ENCODE results near the gene EYA3. TPM values are rescaled to one million over a fixed set of nuclear protein-coding genes. Genes with fewer than 3 reads are reported as not detected.
A peak's percentile ranks its signal among the peaks of the same experiment; 100 is the strongest.

EYA3 gene
- total RNA-seq, 6 experiments from 2014 or later = 24.2 to 31.3 (median 27.8) TPM

- peaks cover 6% of the 10 kb centered on the region; the same call in 1 of the 2 replicates for H3K27me3 Mint-ChIP-seq (ENCODE audit: insufficient read depth)
- peaks cover 16% of the 10 kb centered on the region; the same call in 1 of the 2 replicates for H3K36me3 Mint-ChIP-seq (ENCODE audit: low read depth)
- peaks cover 52% of the 10 kb centered on the region for H3K4me1 Mint-ChIP-seq (ENCODE audit: low read depth)
- no peak overlapping the region for H3K4me3 Mint-ChIP-seq
- H3K9me3 Mint-ChIP-seq = no peaks in the 10 kb centered on the region
- H3K27ac Mint-ChIP-seq = peak overlapping the region; percentile 23; the same call in 1 of the 2 replicates
- no peak for DNase-seq
- TF ChIP-seq CTCF (IDR thresholded peaks at IDR 0.05) = no peak
These were observed 121.9 kb downstream of the EYA3 start for GRCh38 chr1:27966402-27967105.

- Mint-ChIP-seq H3K9me3 (no peaks in the 10 kb centered on the region), H3K27ac (no peak overlapping the region), H3K4me1 (ENCODE audit: low read depth) (peaks cover 41% of the 10 kb centered on the region), H3K36me3 (ENCODE audit: low read depth) (peaks cover 15% of the 10 kb centered on the region; the same call in 1 of the 2 replicates), H3K27me3 (ENCODE audit: insufficient read depth) (peaks cover 5% of the 10 kb centered on the region), H3K4me3 (no peak overlapping the region)
- DNase-seq = no peak
- TF ChIP-seq CTCF (IDR thresholded peaks at IDR 0.05) = no peak
These were observed 125.0 kb downstream of the EYA3 start for GRCh38 chr1:27963393-27963792.

GRCh38 chr1:27961646-27962221, 126.7 kb downstream of the EYA3 start:
- TF ChIP-seq CTCF (IDR thresholded peaks at IDR 0.05) = no peak
- Mint-ChIP-seq H3K27me3 (ENCODE audit: insufficient read depth) (peaks cover 3% of the 10 kb centered on the region), H3K36me3 (ENCODE audit: low read depth) (peaks cover 3% of the 10 kb centered on the region; the same call in 1 of the 2 replicates), H3K4me3 (peak overlapping the region; percentile 88), H3K4me1 (ENCODE audit: low read depth) (peaks cover 27% of the 10 kb centered on the region), H3K9me3 (no peaks in the 10 kb centered on the region), H3K27ac (peak overlapping the region; percentile 76)
- DNase-seq = no peak

GRCh38 chr1:27960762-27961645, 127.4 kb downstream of the EYA3 start:
- Mint-ChIP-seq H3K9me3 (no peaks in the 10 kb centered on the region), H3K27me3 (ENCODE audit: insufficient read depth) (peaks cover 2% of the 10 kb centered on the region), H3K36me3 (ENCODE audit: low read depth) (no peaks in the 10 kb centered on the region), H3K4me1 (ENCODE audit: low read depth) (peaks cover 25% of the 10 kb centered on the region), H3K4me3 (peak overlapping the region; percentile 88), H3K27ac (peak overlapping the region; percentile 76)
- DNase-seq = peak; percentile 9
- TF ChIP-seq CTCF (IDR thresholded peaks at IDR 0.05) = no peak

- peak; percentile 20 for DNase-seq
- peaks cover 7% of the 10 kb centered on the region for H3K27me3 Mint-ChIP-seq (ENCODE audit: insufficient read depth)
- H3K4me1 Mint-ChIP-seq (ENCODE audit: low read depth) = peaks cover 25% of the 10 kb centered on the region
- H3K9me3 Mint-ChIP-seq = no peaks in the 10 kb centered on the region
- H3K27ac Mint-ChIP-seq = peak within 1 kb of the TSS; percentile 83
- TF ChIP-seq CTCF (IDR thresholded peaks at IDR 0.05) = peak; percentile 70; the same call in 1 of the 2 replicates
- H3K36me3 Mint-ChIP-seq (ENCODE audit: low read depth) = no peaks in the 10 kb centered on the region
- H3K4me3 Mint-ChIP-seq = peak within 1 kb of the TSS; percentile 88
These were observed 128.4 kb downstream of the EYA3 start, which contains the start of gene XKR8 for GRCh38 chr1:27959792-27960603. TSS of gene XKR8 (plus strand) at chr1:27959973. CDS start at chr1:27960070, 97 bp downstream.

Data from HFFc6 (cell line).